Cardiac fibroblast (primary cell): ENCODE data around the gene MED29.

Experiments
- DNase-seq, 2 donors: peaks; one replicate each; pipeline versions ENCODE4 v3.0.0 to v3.0.0-alpha.2; 2010; ENCODE audit warnings: low read depth in 2 of 2
- H3K4me3 ChIP-seq, 2 donors: replicated peaks in 1 of 2; 1 replicate in 1 of 2; 2 replicates in 1 of 2; pipeline ENCODE4 v1.5.1; 2011; ENCODE audit warnings: low read depth in 2 of 2, low read length in 2 of 2, mild to moderate bottlenecking in 2 of 2, moderate library complexity in 1 of 2
- CTCF ChIP-seq: IDR thresholded peaks from one replicate; pipeline ENCODE4 v1.5.1; 2011; ENCODE audit warnings: low read depth, mild to moderate bottlenecking, low read length, inconsistent platforms

MED29 gene

GRCh38 chr19:39385629-39386411 lies 5.4 kb upstream of the MED29 start:
- TF ChIP-seq CTCF = no peak
- DNase-seq = no peak
- H3K4me3 ChIP-seq = no peak overlapping the region

GRCh38 chr19:39386557-39386956 lies 4.6 kb upstream of the MED29 start:
- TF ChIP-seq CTCF = no peak
- H3K4me3 ChIP-seq = no peak overlapping the region
- no peak for DNase-seq

- no peak for TF ChIP-seq CTCF
- no peak overlapping the region for H3K4me3 ChIP-seq
- no peak for DNase-seq
These were observed 2.5 kb upstream of the MED29 start for GRCh38 chr19:39388657-39389056.

- peak overlapping the region; percentile 87 to 98 for H3K4me3 ChIP-seq
- TF ChIP-seq CTCF = no peak
- DNase-seq = no peak
These were observed 1.4 kb upstream of the MED29 start for GRCh38 chr19:39389631-39390414.

- TF ChIP-seq CTCF = no peak
- DNase-seq = no peak
- H3K4me3 ChIP-seq = peak overlapping the region; percentile 87 to 98
These were observed 777 bp upstream of the MED29 start for GRCh38 chr19:39390451-39390750.

- H3K4me3 ChIP-seq = no peak overlapping the region
- peak; percentile 98 for TF ChIP-seq CTCF
- DNase-seq = peak; percentile 88 to 91
These were observed 6.5 kb downstream of the MED29 start for GRCh38 chr19:39397360-39398296.
